HG02763 (cell line): ENCODE measurements around the gene TBX10.

Experiments
- ATAC-seq: cut with Tn5 transposase; IDR thresholded peaks from one replicate; pipeline ENCODE4 v1.9.1; 2021; ENCODE audit warnings: mild to moderate bottlenecking, moderate library complexity; ENCODE audit not compliant: unreplicated experiment

Gene TBX10

DNA sequence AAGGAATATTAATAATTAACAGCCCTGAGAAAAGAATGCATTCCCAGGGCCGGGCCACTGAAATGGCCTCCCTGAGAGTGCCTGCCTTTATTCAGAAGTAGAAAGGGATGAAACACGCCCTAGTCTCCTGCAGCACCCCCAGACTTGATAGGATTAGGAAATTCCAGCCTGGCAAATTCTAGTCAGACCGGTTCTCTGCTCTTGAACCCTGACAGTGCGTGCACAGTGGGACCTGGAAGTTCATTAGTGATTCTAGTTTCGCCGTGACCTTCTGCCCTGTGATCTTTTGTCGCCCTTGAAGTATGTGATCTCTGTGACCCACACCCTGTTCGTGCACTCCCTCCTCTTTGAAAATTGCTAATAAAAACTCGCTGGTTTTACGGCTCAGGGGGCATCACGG is 58.1 kb downstream of the TBX10 start:
- no peak for ATAC-seq
